ES-I3 (cell line): Measurements from ENCODE around the gene DCAF4L1.
A peak's percentile ranks its signal among the peaks of the same experiment; 100 is the strongest.

Experiments used
- H3K36me3 ChIP-seq: 2 replicates; pipeline ENCODE4 v1.6.1; 2013; ENCODE audit warnings: mild to moderate bottlenecking, low read length, control low read depth, moderate library complexity; ENCODE audit not compliant: insufficient read depth
- H3K4me1 ChIP-seq: 2 replicates; pipeline ENCODE4 v1.6.1; 2013; ENCODE audit warnings: mild to moderate bottlenecking, control low read depth, low read length; ENCODE audit not compliant: insufficient read depth
- H3K9ac ChIP-seq: 2 replicates; pipeline ENCODE4 v1.6.1; 2013; ENCODE audit warnings: low read depth, mild to moderate bottlenecking, low read length, moderate library complexity
- H3K9me3 ChIP-seq: 2 replicates; pipeline ENCODE4 v1.6.1; 2013; ENCODE audit warnings: mild to moderate bottlenecking, low read length, moderate library complexity; ENCODE audit not compliant: control insufficient read depth, insufficient read depth

Gene DCAF4L1, protein sequence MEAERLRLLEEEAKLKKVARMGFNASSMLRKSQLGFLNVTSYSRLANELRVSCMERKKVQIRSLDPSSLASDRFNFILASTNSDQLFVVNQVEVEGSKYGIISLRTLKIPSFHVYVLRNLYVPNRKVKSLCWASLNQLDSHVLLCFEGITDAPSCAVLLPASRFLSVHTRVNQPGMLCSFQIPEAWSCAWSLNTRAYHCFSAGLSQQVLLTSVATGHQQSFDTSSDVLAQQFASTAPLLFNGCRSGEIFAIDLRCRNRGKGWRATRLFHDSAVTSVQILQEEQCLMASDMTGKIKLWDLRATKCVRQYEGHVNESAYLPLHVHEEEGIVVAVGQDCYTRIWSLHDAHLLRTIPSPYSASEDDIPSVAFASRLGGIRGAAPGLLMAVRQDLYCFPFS

DNA sequence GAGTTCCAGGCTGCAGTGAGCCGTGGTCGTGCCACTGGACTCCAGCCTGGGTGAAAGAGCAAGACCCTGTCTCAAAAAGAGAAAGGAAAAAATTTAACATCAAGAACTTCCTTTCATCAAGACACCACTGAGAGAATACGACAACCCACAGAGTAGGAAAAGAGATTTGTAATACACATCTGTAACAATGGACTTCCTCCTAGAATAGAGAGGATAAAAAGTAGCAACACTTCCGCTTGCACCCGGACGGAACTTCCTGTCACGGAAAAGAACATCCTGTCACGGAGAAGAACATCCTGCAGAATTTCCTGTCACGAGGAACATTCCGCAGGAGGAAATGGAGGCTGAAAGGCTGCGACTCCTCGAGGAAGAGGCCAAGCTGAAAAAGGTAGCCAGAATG lies at the start of gene DCAF4L1:
Gene DCAF4L1 (plus strand): TSS at position 301 of the 400 bp plus-strand sequence. CDS start 37 bp downstream, at position 338.
- no peaks in the 10 kb centered on the region for H3K9me3 ChIP-seq
- H3K36me3 ChIP-seq = no peaks in the 10 kb centered on the region
- peaks cover 28% of the 10 kb centered on the region for H3K4me1 ChIP-seq
- no peak within 1 kb of the TSS for H3K9ac ChIP-seq

DNA sequence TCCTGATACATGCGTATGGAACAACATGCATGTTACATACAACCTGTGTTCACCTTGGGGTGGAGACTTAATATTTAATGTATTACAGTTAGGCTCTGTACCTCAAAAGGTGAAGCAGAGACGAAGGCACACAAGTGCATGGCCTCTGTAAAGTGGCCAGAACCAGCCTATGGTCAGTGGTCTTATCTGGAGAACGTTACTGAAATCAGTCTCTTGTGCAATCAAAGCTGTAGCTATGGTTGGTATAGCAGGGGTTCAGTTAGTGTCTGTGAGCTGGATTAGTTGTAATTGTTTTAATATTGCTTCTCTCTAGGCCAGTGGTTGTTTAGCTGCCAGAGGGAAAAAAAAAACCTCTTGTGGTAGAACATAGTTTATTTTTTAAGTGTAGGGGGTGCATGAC lies 48.6 kb upstream of the DCAF4L1 start:
- H3K9ac ChIP-seq = no peak overlapping the region
- H3K36me3 ChIP-seq = no peaks in the 10 kb centered on the region
- H3K9me3 ChIP-seq = no peaks in the 10 kb centered on the region
- 0 out of 2 replicates have a peak, but pooled peaks cover 4% of the 10 kb centered on the region for H3K4me1 ChIP-seq

DNA sequence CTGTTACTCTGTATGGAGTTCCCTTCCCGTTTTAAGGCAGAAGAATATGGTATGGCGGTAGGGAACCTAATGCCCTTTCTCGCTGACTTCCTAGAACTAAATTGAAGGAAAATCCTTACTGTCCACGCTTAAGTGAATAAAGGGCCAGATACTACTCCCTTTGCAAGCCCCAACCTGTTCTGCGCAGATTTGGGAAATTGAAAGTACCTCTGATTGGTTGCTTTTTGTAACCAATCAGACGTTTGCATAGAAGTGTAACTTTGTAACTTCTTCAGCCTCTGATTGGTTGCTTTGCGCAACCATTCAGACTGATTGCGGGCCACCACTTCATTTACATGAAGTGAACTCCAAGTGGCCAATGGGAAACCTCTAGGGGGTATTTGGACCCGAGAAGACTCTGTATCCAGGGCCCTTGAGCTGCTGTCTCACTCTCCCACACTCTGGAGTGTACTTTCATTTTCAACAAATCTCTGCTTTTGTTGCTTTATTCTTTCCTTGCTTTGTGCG lies 47.5 kb upstream of the DCAF4L1 start:
- 0 out of 2 replicates have a peak, but pooled peaks cover 4% of the 10 kb centered on the region for H3K4me1 ChIP-seq
- peak overlapping the region; percentile 89; the same call in 1 of the 2 replicates for H3K9ac ChIP-seq
- H3K36me3 ChIP-seq = peaks cover 1% of the 10 kb centered on the region; the same call in 1 of the 2 replicates
- H3K9me3 ChIP-seq = no peaks in the 10 kb centered on the region

DNA sequence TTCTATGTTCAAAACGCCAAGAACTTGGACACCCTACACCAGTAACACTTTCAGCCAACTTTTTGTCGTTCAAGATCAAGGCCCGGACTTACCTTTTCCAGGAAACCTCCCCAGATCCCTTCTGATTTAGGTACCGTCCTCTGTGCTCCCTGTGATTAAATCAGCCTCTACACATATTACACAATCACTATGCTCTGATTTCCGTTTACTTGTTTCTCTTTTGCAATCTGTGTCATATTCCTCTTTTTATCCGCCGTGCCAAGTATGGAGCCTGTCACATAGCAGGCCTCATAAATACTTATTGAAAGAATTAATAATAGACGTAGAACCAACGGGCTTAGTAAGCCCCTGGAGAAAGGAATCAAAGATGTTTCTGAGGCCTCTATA lies 47.0 kb upstream of the DCAF4L1 start:
- Histone ChIP-seq H3K4me1 (0 out of 2 replicates have a peak, but pooled peaks cover 4% of the 10 kb centered on the region), H3K9ac (peak overlapping the region; percentile 89; the same call in 1 of the 2 replicates), H3K36me3 (peaks cover 6% of the 10 kb centered on the region; the same call in 1 of the 2 replicates), H3K9me3 (no peaks in the 10 kb centered on the region)

DNA sequence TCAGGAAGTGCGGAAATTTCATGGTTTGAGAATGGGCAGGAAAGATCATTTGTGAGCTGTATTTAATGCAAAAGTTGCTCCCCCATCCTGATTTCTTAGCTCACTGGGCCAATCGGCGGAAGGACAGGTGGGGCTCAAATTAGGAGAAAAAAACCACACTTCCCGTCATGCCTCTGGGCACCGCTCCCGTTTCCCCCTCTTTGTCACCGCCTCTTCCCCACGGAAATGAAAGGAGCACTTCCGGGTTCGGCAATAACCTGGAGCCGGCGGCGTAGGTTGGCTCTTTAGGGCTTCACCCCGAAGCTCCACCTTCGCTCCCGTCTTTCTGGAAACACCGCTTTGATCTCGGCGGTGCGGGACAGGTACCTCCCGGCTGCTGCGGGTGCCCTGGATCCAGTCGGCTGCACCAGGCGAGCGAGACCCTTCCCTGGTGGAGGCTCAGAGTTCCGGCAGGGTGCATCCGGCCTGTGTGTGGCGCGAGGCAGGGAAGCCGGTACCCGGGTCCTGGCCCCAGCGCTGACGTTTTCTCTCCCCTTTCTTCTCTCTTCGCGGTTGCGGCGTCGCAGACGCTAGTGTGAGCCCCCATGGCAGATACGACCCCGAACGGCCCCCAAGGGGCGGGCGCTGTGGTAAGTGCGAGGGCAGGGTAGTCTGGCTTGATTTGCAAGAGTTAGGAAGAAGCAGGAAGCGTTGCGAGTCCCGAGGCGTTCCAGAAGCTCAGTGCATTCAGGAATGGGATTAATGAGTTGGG lies 46.5 kb upstream of the DCAF4L1 start, which contains the start of gene TMEM33:
Gene TMEM33 (plus strand): TSS at position 529 of the 751 bp plus-strand sequence. CDS start 56 bp downstream, at position 585.
- peak within 1 kb of the TSS; percentile 89 for H3K9ac ChIP-seq
- peaks cover 7% of the 10 kb centered on the region; the same call in 1 of the 2 replicates for H3K36me3 ChIP-seq
- H3K4me1 ChIP-seq = 0 out of 2 replicates have a peak, but pooled peaks cover 4% of the 10 kb centered on the region
- H3K9me3 ChIP-seq = no peaks in the 10 kb centered on the region

DNA sequence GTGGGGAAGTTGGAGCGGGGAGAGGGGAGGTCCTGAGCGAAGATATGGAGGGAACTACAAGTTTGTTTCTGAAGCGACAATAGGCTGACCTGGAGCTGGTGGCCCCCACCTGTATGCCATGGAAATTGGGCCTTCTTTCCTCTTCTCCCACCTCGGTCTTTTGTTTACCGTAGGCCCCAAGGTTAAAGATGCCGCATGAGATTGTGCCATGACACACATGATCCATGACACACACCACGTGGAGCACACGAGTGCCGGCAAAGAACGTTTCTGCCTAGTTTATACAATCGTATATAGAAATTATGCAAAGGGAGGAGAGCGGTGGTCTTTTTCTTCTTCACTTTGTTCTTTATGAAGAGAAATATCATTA lies 45.9 kb upstream of the DCAF4L1 start:
- Histone ChIP-seq H3K9ac (peak overlapping the region; percentile 89), H3K4me1 (0 out of 2 replicates have a peak, but pooled peaks cover 4% of the 10 kb centered on the region), H3K36me3 (peaks cover 7% of the 10 kb centered on the region; the same call in 1 of the 2 replicates), H3K9me3 (no peaks in the 10 kb centered on the region)

DNA sequence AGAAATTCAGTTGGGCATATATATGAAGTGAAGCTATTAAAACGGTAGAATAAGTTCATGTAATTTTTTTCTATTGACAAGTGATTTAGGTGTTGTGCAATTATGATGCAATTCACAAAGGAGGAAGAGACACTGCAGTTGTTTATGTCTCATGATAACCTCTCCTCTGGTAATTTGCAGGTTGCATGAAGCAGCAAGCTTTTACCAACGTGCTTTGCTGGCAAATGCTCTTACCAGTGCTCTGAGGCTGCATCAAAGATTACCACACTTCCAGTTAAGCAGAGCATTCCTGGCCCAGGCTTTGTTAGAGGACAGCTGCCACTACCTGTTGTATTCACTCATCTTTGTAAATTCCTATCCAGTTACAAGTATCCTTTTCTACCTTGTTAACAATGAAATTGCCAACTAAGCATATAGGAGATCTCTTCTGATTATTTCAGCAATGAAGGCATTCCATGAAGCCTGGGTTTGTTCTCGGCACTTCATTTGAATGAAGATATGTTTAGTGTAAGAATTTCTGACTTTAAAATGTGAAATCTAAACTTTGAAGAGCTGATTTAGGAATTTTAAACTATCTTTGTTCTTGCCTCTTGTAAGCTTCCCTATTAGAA lies 42.4 kb upstream of the DCAF4L1 start:
- H3K36me3 ChIP-seq = peaks cover 7% of the 10 kb centered on the region; the same call in 1 of the 2 replicates
- H3K4me1 ChIP-seq = 0 out of 2 replicates have a peak, but pooled peaks cover 4% of the 10 kb centered on the region
- no peak overlapping the region for H3K9ac ChIP-seq
- H3K9me3 ChIP-seq = no peaks in the 10 kb centered on the region

DNA sequence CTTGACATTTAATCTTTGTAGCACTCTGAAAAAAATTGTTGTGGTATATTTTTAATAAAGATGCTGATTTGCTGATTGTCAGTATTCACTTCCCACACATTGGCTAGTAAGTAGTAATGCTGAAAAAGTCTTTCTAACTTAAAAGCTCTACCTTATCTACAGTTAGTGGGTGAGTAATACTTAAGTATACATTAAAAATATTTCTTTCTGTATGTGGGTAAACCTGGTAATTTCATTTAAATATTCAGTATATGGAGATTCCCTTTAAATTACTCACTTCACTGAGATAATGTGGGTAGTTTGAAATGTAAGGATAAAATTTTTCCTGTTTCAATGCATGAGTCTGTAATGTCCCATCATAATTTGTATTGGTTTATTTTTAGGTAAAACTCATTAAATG lies 40.7 kb upstream of the DCAF4L1 start:
- H3K9ac ChIP-seq = no peak overlapping the region
- H3K36me3 ChIP-seq = peaks cover 9% of the 10 kb centered on the region; the same call in 1 of the 2 replicates
- no peaks in the 10 kb centered on the region for H3K4me1 ChIP-seq

DNA sequence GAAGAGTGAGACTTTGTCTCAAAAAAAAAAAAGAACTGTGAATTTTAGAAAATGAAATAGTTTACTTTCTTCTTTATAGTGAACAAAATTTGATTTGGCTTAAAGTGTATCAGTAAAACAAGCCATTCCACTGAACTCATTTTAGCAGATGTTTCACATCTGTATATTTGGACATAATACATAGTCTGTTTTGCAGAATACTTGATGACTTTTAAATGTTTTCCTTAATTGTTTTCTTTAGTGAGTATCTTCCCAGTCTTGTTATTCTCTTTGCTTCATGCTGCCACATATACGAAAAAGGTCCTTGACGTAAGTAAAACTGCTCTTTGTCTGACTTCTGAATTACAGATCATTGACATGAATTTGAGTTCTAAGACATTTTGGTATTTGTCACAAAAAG lies 38.0 kb upstream of the DCAF4L1 start:
- H3K4me1 ChIP-seq = no peaks in the 10 kb centered on the region
- H3K9ac ChIP-seq = no peak overlapping the region
- peaks cover 9% of the 10 kb centered on the region; the same call in 1 of the 2 replicates for H3K36me3 ChIP-seq
- no peaks in the 10 kb centered on the region for H3K9me3 ChIP-seq

More for the DNA sequence above, 40.7 kb upstream of the DCAF4L1 start:
- H3K9me3 ChIP-seq = no peaks in the 10 kb centered on the region

DNA sequence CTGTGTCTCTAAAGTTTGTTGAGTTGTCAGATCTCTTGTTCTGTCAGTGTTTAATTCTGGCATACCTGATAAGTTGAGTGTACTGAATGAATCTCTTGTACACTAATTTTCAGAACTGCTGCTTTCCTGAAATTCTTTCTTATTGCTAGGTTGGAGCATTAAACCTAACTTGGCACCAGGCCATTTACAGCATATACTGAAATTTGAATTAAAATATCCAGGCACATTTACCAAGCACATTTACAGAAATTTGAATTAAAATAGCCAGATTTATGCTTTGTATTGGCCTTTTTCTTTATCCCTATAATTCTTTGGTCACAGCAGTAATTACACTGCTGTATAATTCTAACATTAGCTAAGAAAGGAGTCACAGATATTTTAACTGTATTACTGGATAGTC lies 37.5 kb upstream of the DCAF4L1 start:
- H3K36me3 ChIP-seq = peaks cover 8% of the 10 kb centered on the region; the same call in 1 of the 2 replicates
- H3K9me3 ChIP-seq = no peaks in the 10 kb centered on the region
- no peaks in the 10 kb centered on the region for H3K4me1 ChIP-seq
- no peak overlapping the region for H3K9ac ChIP-seq

DNA sequence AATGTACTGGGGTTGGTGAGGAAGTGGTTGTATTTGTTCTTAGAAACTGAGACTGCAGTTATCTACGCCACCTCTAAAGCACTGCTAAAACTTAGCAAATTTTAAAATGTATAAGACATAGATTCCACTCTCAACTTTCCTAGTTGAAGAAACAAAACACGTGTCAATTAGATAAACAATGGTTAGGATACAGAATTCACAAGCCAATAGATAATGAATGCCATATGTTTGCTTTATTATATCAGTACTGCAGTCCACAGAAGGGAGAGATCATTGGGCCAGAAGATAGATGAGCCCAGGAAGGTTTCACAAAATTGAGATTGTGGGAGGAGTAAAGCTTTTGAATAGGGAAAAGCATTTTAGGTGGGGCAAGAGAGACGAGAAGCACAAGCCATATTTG lies 32.0 kb upstream of the DCAF4L1 start:
- Histone ChIP-seq H3K9me3 (no peaks in the 10 kb centered on the region), H3K9ac (no peak overlapping the region), H3K4me1 (no peaks in the 10 kb centered on the region), H3K36me3 (peaks cover 6% of the 10 kb centered on the region)

DNA sequence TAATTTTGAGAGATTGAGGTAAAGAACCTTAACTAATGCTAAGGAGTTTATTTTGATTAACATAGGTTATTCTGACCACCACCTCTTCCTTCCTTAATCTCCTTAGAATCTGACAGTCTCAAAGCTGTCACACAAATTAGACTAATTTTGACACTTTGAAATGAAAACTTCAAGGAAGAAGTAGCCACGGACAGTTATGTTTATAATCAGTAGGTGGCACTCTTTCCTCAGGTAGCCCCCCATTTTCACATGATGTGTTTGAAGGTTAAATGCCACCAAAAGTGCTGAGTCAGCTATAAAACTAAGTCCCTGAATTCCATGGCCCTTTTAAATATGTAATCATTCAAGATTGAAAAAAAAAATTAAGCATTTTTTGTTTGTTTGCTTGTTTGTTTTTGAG lies 23.9 kb upstream of the DCAF4L1 start:
- Histone ChIP-seq H3K9me3 (no peaks in the 10 kb centered on the region), H3K4me1 (no peaks in the 10 kb centered on the region), H3K36me3 (peaks cover 4% of the 10 kb centered on the region), H3K9ac (no peak overlapping the region)

DNA sequence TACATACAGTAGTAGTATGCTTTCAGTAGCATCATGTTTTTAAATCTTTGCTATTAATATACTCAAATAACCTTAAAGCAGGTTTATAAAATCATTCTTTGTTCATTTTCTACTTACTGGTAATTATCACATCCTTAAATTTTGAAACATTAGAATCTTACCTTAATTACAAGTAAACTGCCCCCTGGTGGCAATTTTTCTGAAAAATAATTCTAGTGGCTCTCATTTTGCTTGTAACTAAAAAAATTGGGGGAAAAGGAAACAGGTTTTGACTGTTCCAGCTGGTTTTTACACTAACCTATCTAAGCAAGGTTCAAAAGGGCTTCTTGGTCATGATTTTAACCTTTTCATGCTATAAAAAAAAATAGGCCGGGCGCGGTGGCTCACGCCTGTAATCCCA lies 18.5 kb upstream of the DCAF4L1 start:
- H3K36me3 ChIP-seq = no peaks in the 10 kb centered on the region; the same call in 1 of the 2 replicates
- no peaks in the 10 kb centered on the region for H3K9me3 ChIP-seq
- no peak overlapping the region for H3K9ac ChIP-seq
- H3K4me1 ChIP-seq = no peaks in the 10 kb centered on the region

DNA sequence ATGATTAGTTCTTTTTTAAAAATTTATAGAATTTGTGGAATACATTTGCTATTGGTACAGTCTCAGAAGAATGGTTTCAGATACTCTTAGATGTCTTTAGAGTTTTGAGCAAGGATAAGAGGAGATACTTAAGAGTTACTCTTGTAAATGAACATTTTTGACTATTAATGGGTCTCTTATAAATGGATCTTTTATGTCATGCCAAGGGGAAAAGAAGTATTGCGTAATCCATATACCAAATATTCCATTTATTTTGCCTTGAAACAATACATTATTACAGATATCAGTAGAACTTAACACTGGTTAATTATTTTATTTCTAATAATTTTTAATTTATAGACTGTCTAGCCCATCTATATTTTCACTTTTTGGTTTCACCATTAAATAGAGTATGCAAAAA lies 17.2 kb upstream of the DCAF4L1 start:
- Histone ChIP-seq H3K9me3 (peaks cover 5% of the 10 kb centered on the region; the same call in 1 of the 2 replicates), H3K4me1 (no peaks in the 10 kb centered on the region), H3K9ac (no peak overlapping the region), H3K36me3 (no peaks in the 10 kb centered on the region; the same call in 1 of the 2 replicates)
